H9 (cell line): ENCODE measurements around the gene CCIN. TPM values are rescaled to one million over a fixed set of nuclear protein-coding genes. Genes with fewer than 3 reads are reported as not detected.
A peak's percentile ranks its signal among the peaks of the same experiment; 100 is the strongest.

Experiments
- DNase-seq: peaks from one replicate; pipeline ENCODE4 v3.0.0-alpha.2; 2017
- H2AFZ ChIP-seq: one replicate; pipeline ENCODE4 v1.6.1; 2013; ENCODE audit warnings: mild to moderate bottlenecking, low read length, control low read depth, moderate library complexity
- H2AK5ac ChIP-seq: 2 replicates; pipeline ENCODE4 v1.6.1; 2013; ENCODE audit warnings: low read length, control low read depth, mixed read lengths; ENCODE audit not compliant: insufficient read length
- H2BK120ac ChIP-seq: one replicate; pipeline ENCODE4 v1.6.1; 2013; ENCODE audit warnings: low read depth, mild to moderate bottlenecking, low read length, control low read depth, inconsistent platforms; ENCODE audit not compliant: poor library complexity, severe bottlenecking
- H2BK12ac ChIP-seq: 2 replicates; pipeline ENCODE4 v1.6.1; 2013; ENCODE audit warnings: low read length, control low read depth, mixed read lengths, low read depth; ENCODE audit not compliant: insufficient read length
- H2BK15ac ChIP-seq: 2 replicates; pipeline ENCODE4 v1.6.1; 2013; ENCODE audit warnings: low read depth, low read length, control low read depth
- H2BK20ac ChIP-seq: one replicate; pipeline ENCODE4 v1.6.1; 2013; ENCODE audit warnings: low read depth, mild to moderate bottlenecking, low read length, control low read depth, inconsistent platforms; ENCODE audit not compliant: poor library complexity, severe bottlenecking
- H2BK5ac ChIP-seq: 2 replicates; pipeline ENCODE4 v1.6.1; 2013; ENCODE audit warnings: low read length, control low read depth, mixed read lengths; ENCODE audit not compliant: insufficient read length
- H3K14ac ChIP-seq: 2 replicates; pipeline ENCODE4 v1.6.1; 2013; ENCODE audit warnings: low read length, control low read depth; ENCODE audit not compliant: insufficient read depth
- H3K18ac ChIP-seq: 2 replicates; pipeline ENCODE4 v1.6.1; 2013; ENCODE audit warnings: low read depth, mild to moderate bottlenecking, mixed read lengths, low read length, control low read depth; ENCODE audit not compliant: insufficient read length
- H3K23ac ChIP-seq: 2 replicates; pipeline ENCODE4 v1.6.1; 2013; ENCODE audit warnings: low read length, control low read depth, mixed read lengths, low read depth; ENCODE audit not compliant: insufficient read length
- H3K23me2 ChIP-seq: 2 replicates; pipeline ENCODE4 v1.6.1; 2013; ENCODE audit warnings: low read depth, mild to moderate bottlenecking, mixed read lengths, low read length, control low read depth; ENCODE audit not compliant: insufficient read length, poor library complexity, severe bottlenecking
- H3K27ac ChIP-seq: 2 replicates; pipeline ENCODE4 v1.5.1; 2013; ENCODE audit warnings: low read length, control low read depth, mixed read lengths, low read depth; ENCODE audit not compliant: insufficient read length
- H3K27me3 ChIP-seq: 2 replicates; pipeline ENCODE4 v1.6.1; 2013; ENCODE audit warnings: low read length, control low read depth, inconsistent platforms; ENCODE audit not compliant: insufficient read depth
- H3K4ac ChIP-seq: 2 replicates; pipeline ENCODE4 v1.6.1; 2013; ENCODE audit warnings: low read depth, mild to moderate bottlenecking, control low read depth, inconsistent platforms, low read length, moderate library complexity
- H3K4me1 ChIP-seq: 2 replicates; pipeline ENCODE4 v1.6.1; 2013; ENCODE audit warnings: low read length, control low read depth, inconsistent platforms; ENCODE audit not compliant: insufficient read depth
- H3K4me2 ChIP-seq: 2 replicates; pipeline ENCODE4 v1.6.1; 2013; ENCODE audit warnings: low read length, control low read depth, mixed read lengths; ENCODE audit not compliant: insufficient read length, insufficient read depth
- H3K56ac ChIP-seq: 2 replicates; pipeline ENCODE4 v1.6.1; 2013; ENCODE audit warnings: low read depth, mild to moderate bottlenecking, mixed read lengths, low read length, control low read depth; ENCODE audit not compliant: insufficient read length
- H3K79me1 ChIP-seq: 2 replicates; pipeline ENCODE4 v1.6.1; 2013; ENCODE audit warnings: low read depth, mild to moderate bottlenecking, moderate library complexity, low read length, control low read depth, inconsistent platforms; ENCODE audit not compliant: insufficient read depth, poor library complexity, severe bottlenecking
- H3K79me2 ChIP-seq: 2 replicates; pipeline ENCODE4 v1.6.1; 2013; ENCODE audit warnings: low read length, control low read depth, inconsistent platforms; ENCODE audit not compliant: insufficient read depth
- H3K9ac ChIP-seq: 2 replicates; pipeline ENCODE4 v1.6.1; 2013; ENCODE audit warnings: low read length, control low read depth, mixed read lengths; ENCODE audit not compliant: insufficient read length; ENCODE audit errors: extremely low read depth
- H3K9me3 ChIP-seq: one replicate; pipeline ENCODE4 v1.6.1; 2013; ENCODE audit warnings: low read depth, low read length, inconsistent platforms; ENCODE audit not compliant: control insufficient read depth
- H3T11ph ChIP-seq: one replicate; pipeline ENCODE4 v1.6.1; 2013; ENCODE audit warnings: mild to moderate bottlenecking, low read length, control low read depth, inconsistent platforms
- H4K20me1 ChIP-seq: one replicate; pipeline ENCODE4 v1.6.1; 2013; ENCODE audit not compliant: control insufficient read depth, insufficient read length, insufficient read depth
- H4K5ac ChIP-seq: 2 replicates; pipeline ENCODE4 v1.6.1; 2013; ENCODE audit warnings: low read depth, mild to moderate bottlenecking, mixed read lengths, low read length, control low read depth; ENCODE audit not compliant: insufficient read length
- H4K8ac ChIP-seq: replicated peaks from 2 replicates; pipeline ENCODE4 v1.6.1; 2013; ENCODE audit warnings: low read length, control low read depth, mixed read lengths, low read depth; ENCODE audit not compliant: insufficient read length
- H4K91ac ChIP-seq: 2 replicates; pipeline ENCODE4 v1.6.1; 2013; ENCODE audit warnings: low read depth, mild to moderate bottlenecking, moderate library complexity, mixed read lengths, low read length, control low read depth; ENCODE audit not compliant: insufficient read length
- H3K27ac Mint-ChIP-seq, 3 experiments: 2 replicates in 2 of 3; 3 replicates in 1 of 3; pipeline ENCODE4 v1.8.0; 2020 to 2021; ENCODE audit warnings: mixed read lengths in 3 of 3, mild to moderate bottlenecking in 1 of 3, moderate library complexity in 1 of 3
- H3K27me3 Mint-ChIP-seq: 2 replicates; pipeline ENCODE4 v1.8.0; 2021; ENCODE audit warnings: low read depth, mild to moderate bottlenecking, moderate library complexity, mixed read lengths
- H3K36me3 Mint-ChIP-seq, 3 experiments: 2 replicates in 2 of 3; 3 replicates in 1 of 3; pipeline ENCODE4 v1.8.0; 2020 to 2021; ENCODE audit warnings: low read depth in 3 of 3, mixed read lengths in 3 of 3; ENCODE audit not compliant: insufficient read depth in 1 of 3
- H3K4me1 Mint-ChIP-seq, 2 experiments: 2 replicates each; pipeline ENCODE4 v1.8.0; 2020; ENCODE audit warnings: mixed read lengths in 2 of 2
- H3K4me3 Mint-ChIP-seq, 2 experiments: 2 replicates in 1 of 2; 3 replicates in 1 of 2; pipeline ENCODE4 v1.8.0; 2020 to 2021; ENCODE audit warnings: mild to moderate bottlenecking in 2 of 2, mixed read lengths in 2 of 2, moderate library complexity in 1 of 2
- H3K9me3 Mint-ChIP-seq, 2 experiments: 2 replicates in 1 of 2; 3 replicates in 1 of 2; pipeline ENCODE4 v1.8.0; 2020; ENCODE audit warnings: mild to moderate bottlenecking in 2 of 2, mixed read lengths in 2 of 2, moderate library complexity in 1 of 2
- WGBS: extraction: QIAGEN DNeasy Blood & Tissue Kit; methylation state at CpG from one replicate; pipeline ENCODE4 v1.1.7; 2013; ENCODE audit warnings: missing lambda C conversion rate, low lambda C conversion rate, mixed read lengths; ENCODE audit not compliant: insufficient read length; ENCODE audit errors: extremely low coverage; 5-methylcytosine and 5-hydroxymethylcytosine counted together
- total RNA-seq: library from RNA; stranded (reverse); gene quantifications from 2 replicates; pipeline ENCODE4 v1.2.1, GENCODE V29; 2021
- TF ChIP-seq, protein P1 (sequence below): fragments of 200-600 bp; sonication (generic); conservative IDR thresholded peaks from 3 replicates; pipeline ENCODE4 v1.8.0; 2021; ENCODE audit warnings: antibody characterized with exemption, mild to moderate bottlenecking

The CCIN gene
- total RNA-seq, 1 experiment from 2014 or later: not detected

DNA sequence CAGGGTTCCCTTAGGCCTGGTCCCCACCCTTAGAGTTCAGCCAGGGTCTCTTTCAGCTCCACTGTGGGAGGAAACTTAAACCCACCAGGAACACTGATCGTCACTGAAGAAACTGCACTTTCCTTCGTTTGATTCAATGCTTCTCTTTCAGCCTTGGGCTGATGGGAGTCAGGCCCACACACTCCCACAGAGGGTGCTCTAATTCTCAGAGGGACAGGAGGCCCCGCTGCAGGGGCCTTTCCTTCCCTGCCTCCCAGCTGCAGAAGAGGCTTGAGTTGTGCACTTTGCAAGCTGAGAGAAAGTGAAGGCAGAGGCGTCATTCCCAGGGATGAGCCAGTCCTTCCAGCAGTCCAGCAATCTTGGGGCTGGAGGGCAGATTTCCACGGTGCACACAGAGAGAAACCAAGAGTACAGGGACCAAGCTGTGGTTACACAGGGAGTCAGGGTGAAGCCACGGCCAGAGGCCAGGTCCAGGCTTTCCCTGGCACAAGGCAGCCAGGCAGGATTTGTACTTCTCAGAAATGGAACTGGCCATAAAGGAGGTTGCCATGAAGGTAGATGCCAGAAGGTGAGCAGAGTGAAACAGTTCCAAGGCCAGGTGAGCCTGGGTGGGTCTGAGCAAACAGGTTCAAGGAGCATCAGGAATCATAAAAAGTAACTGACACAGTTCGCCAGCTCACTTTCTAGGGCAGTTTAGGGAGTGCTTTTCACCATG is 43.0 kb upstream of the CCIN start:
- Histone ChIP-seq H4K8ac (no peak overlapping the region), H2AK5ac (no peak overlapping the region), H2AFZ (no peak overlapping the region), H4K5ac (no peak overlapping the region), H3K56ac (no peak overlapping the region), H2BK120ac (no peak overlapping the region), H3K27ac (no peak overlapping the region), H3K4me2 (no peak overlapping the region), H2BK20ac (no peak overlapping the region), H3K4me1 (no peaks in the 10 kb centered on the region), H2BK15ac (no peak overlapping the region), H3K14ac (no peak overlapping the region), H3K79me1 (no peaks in the 10 kb centered on the region), H3K23ac (no peak overlapping the region), H4K20me1 (no peaks in the 10 kb centered on the region), H3K27me3 (no peaks in the 10 kb centered on the region), H3K79me2 (no peaks in the 10 kb centered on the region), H3K9ac (no peak overlapping the region), H3T11ph (no peak overlapping the region), H3K4ac (no peak overlapping the region), H3K9me3 (no peaks in the 10 kb centered on the region), H4K91ac (no peak overlapping the region), H2BK12ac (no peak overlapping the region), H3K23me2 (no peaks in the 10 kb centered on the region), H3K18ac (no peak overlapping the region), H2BK5ac (no peak overlapping the region)
- H3K4me1 Mint-ChIP-seq: peaks cover 3 to 13% of the 10 kb centered on the region in 2 experiments; a peak in 3 of 4 replicates
- DNase-seq: no peak
- WGBS: no CpG with 5 or more reads among the region's 7 CpGs
- no peaks in the 10 kb centered on the region for H3K9me3 Mint-ChIP-seq
- peaks cover 1 to 7% (median 3%) of the 10 kb centered on the region in 3 experiments; a peak in 4 of 7 replicates for H3K36me3 Mint-ChIP-seq
- peak overlapping the region in 1 of 3 experiments; percentile 59; a peak in 1 of 7 replicates for H3K27ac Mint-ChIP-seq
- TF ChIP-seq, protein P1, sequence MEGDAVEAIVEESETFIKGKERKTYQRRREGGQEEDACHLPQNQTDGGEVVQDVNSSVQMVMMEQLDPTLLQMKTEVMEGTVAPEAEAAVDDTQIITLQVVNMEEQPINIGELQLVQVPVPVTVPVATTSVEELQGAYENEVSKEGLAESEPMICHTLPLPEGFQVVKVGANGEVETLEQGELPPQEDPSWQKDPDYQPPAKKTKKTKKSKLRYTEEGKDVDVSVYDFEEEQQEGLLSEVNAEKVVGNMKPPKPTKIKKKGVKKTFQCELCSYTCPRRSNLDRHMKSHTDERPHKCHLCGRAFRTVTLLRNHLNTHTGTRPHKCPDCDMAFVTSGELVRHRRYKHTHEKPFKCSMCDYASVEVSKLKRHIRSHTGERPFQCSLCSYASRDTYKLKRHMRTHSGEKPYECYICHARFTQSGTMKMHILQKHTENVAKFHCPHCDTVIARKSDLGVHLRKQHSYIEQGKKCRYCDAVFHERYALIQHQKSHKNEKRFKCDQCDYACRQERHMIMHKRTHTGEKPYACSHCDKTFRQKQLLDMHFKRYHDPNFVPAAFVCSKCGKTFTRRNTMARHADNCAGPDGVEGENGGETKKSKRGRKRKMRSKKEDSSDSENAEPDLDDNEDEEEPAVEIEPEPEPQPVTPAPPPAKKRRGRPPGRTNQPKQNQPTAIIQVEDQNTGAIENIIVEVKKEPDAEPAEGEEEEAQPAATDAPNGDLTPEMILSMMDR: no peak
- H3K27me3 Mint-ChIP-seq: peaks cover 18% of the 10 kb centered on the region
- no peak overlapping the region for H3K4me3 Mint-ChIP-seq
